ENCODE measurements around the gene SLFN14.
A peak's percentile ranks its signal among the peaks of the same experiment; 100 is the strongest.

SLFN14 gene

GRCh38 chr17:35596530-35597233 is 36.1 kb upstream of the SLFN14 start:
- no peak overlapping the region for H3K27ac ChIP-seq
- peak; percentile 10 for TF ChIP-seq CTCF (IDR thresholded peaks at IDR 0.05; ENCODE audit: low read depth, low read length, missing control alignments)
- in situ Hi-C loops (cut with HindIII; ENCODE audit: low pct_ligation_motif_present, low sequenced_read_pairs): no loop called here
- H3K4me3 ChIP-seq (ENCODE audit: low read depth, low read length): no peak overlapping the region
- H3K36me3 ChIP-seq (replicated peaks): peaks cover 64% of the 10 kb centered on the region
- DNase-seq: no peak
- H3K27me3 ChIP-seq (replicated peaks): no peaks in the 10 kb centered on the region

GRCh38 chr17:35596072-35596471 is 35.5 kb upstream of the SLFN14 start:
- H3K27ac ChIP-seq: no peak overlapping the region
- H3K4me3 ChIP-seq (ENCODE audit: low read depth, low read length): no peak overlapping the region
- peaks cover 59% of the 10 kb centered on the region for H3K36me3 ChIP-seq (replicated peaks)
- DNase-seq: no peak
- in situ Hi-C loops (cut with HindIII; ENCODE audit: low pct_ligation_motif_present, low sequenced_read_pairs): no loop called here
- H3K27me3 ChIP-seq (replicated peaks): no peaks in the 10 kb centered on the region
- no peak for TF ChIP-seq CTCF (IDR thresholded peaks at IDR 0.05; ENCODE audit: low read depth, low read length, missing control alignments)

- TF ChIP-seq CTCF (IDR thresholded peaks at IDR 0.05; ENCODE audit: low read depth, low read length, missing control alignments): no peak
- peak; percentile 71 for DNase-seq
- Histone ChIP-seq H3K4me3 (ENCODE audit: low read depth, low read length) (peak overlapping the region; percentile 97), H3K27ac (peak overlapping the region; percentile 27), H3K36me3 (replicated peaks) (no peaks in the 10 kb centered on the region), H3K27me3 (replicated peaks) (no peaks in the 10 kb centered on the region)
- in situ Hi-C loops (cut with HindIII; ENCODE audit: low pct_ligation_motif_present, low sequenced_read_pairs): no loop called here
These were observed 27.7 kb upstream of the SLFN14 start for GRCh38 chr17:35588196-35588920.

- Histone ChIP-seq H3K4me3 (ENCODE audit: low read depth, low read length) (peak within 1 kb of the TSS; percentile 97), H3K27me3 (replicated peaks) (no peaks in the 10 kb centered on the region), H3K27ac (peak within 1 kb of the TSS; percentile 92), H3K36me3 (replicated peaks) (no peaks in the 10 kb centered on the region)
- DNase-seq: peak; percentile 96
- in situ Hi-C loops (cut with HindIII; ENCODE audit: low pct_ligation_motif_present, low sequenced_read_pairs): no loop called here
- no peak for TF ChIP-seq CTCF (IDR thresholded peaks at IDR 0.05; ENCODE audit: low read depth, low read length, missing control alignments)
These were observed 26.7 kb upstream of the SLFN14 start, which contains the start of gene AP2B1 for GRCh38 chr17:35587074-35587961. Gene AP2B1 (plus strand): TSS chr17:35587322. CDS start chr17:35594031, 6,709 bp downstream.

DNA sequence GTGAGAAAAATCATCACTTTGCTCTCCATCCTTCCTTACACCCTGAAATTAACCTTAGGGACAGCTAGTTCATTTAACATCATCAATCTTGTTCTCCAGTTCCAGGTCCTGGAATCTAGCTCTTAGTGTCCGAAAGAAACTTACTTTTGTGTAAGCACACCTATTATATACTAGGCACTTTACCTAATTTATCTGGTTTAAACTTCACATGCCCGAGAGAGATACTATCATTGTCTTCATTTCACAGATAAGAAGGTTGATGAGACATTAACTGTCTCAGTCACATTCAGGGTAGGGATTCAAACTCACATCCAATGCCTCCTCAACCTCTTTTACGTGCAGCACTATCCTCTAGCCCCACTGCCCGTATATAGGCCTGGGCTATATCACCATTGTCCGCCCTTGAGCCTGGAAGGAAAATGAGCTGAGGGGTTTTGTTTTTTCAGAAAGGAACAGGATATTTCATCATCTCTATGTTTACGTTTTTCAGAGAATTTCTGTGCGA is 26.0 kb upstream of the SLFN14 start:
- in situ Hi-C loops (cut with HindIII; ENCODE audit: low pct_ligation_motif_present, low sequenced_read_pairs): no loop called here
- Histone ChIP-seq H3K27me3 (replicated peaks) (no peaks in the 10 kb centered on the region), H3K4me3 (ENCODE audit: low read depth, low read length) (peak overlapping the region; percentile 97), H3K27ac (peak overlapping the region; percentile 92), H3K36me3 (replicated peaks) (no peaks in the 10 kb centered on the region)
- no peak for TF ChIP-seq CTCF (IDR thresholded peaks at IDR 0.05; ENCODE audit: low read depth, low read length, missing control alignments)
- DNase-seq: no peak
